ENCODE measurements around the gene STOML1. TPM values are rescaled to one million over a fixed set of nuclear protein-coding genes. Genes with fewer than 3 reads are reported as not detected.

STOML1 gene
- total RNA-seq, 1 experiment from 2014 or later, result 5.0 TPM

- no peak for TF ChIP-seq EZH2 (IDR thresholded peaks at IDR 0.05)
- no peak for TF ChIP-seq REST (IDR thresholded peaks at IDR 0.05; ENCODE audit: low read depth)
- TF ChIP-seq RAD21 (IDR thresholded peaks at IDR 0.05; ENCODE audit: low read depth), result no peak
- TF ChIP-seq TCF7L2 (IDR thresholded peaks at IDR 0.05; ENCODE audit: borderline replicate concordance, extremely low read depth, insufficient read depth, insufficient read length), result no peak
Measured at GRCh38 chr15:73957785-73958184, 34.3 kb downstream of the STOML1 start (continued).

- TSS peak; percentile 68 for BruUV-seq (replicated peaks)
- H3K27ac ChIP-seq (ENCODE audit: low read depth, low read length), result peak overlapping the region; percentile 2; the same call in 1 of the 2 replicates
- intact Hi-C loops (cut with micrococcal nuclease), result no loop called here
Measured at GRCh38 chr15:73957276-73957675, 34.8 kb downstream of the STOML1 start.

More at GRCh38 chr15:73957276-73957675, 34.8 kb downstream of the STOML1 start:
- no peaks in the 10 kb centered on the region for H3K9me2 ChIP-seq (ENCODE audit: insufficient read depth)
- ChIA-PET CTCF (interaction anchor here (0.8 to 2.2 kb wide), 5 partner anchors 8 to 37 kb away, joined by 3 to 13 read pairs (median 4); partner anchors contain the start of gene PML), POLR2A (interaction anchor here (0.5 kb wide), 1 partner anchor 29 kb away, joined by 3 read pairs; no protein-coding TSS in a partner anchor), RAD21 (ENCODE audit: low non-redundant PET in 1 of 2, low total read pairs in 2 of 2, uncharacterized antibody in 2 of 2, unreplicated experiment in 2 of 2) (interaction anchor here in 1 of 2 experiments (0.6 kb wide), 1 partner anchor 16 kb away, joined by 4 read pairs; no protein-coding TSS in a partner anchor)
- peak; percentile 69; the same call in 1 of the 2 replicates for TF ChIP-seq MAX (IDR thresholded peaks at IDR 0.05)
- TF ChIP-seq CEBPB (IDR thresholded peaks at IDR 0.05; ENCODE audit: low read depth), result no peak
- H3K4me3 ChIP-seq (replicated peaks in 1 of 2; ENCODE audit: low read depth in 1 of 2, low read length in 2 of 2), result peak overlapping the region; percentile 31 to 47; a peak in 3 of 4 replicates
- H3K4me1 ChIP-seq (ENCODE audit: control insufficient read depth in 1 of 2, insufficient read depth in 2 of 2, low read length in 2 of 2), result peaks cover 16 to 30% of the 10 kb centered on the region in 2 experiments
- H3K36me3 ChIP-seq (ENCODE audit: control insufficient read depth in 1 of 2, insufficient read depth in 2 of 2, low read length in 2 of 2), result no peaks in the 10 kb centered on the region
- H2AFZ ChIP-seq (ENCODE audit: low read depth, low read length, poor library complexity, severe bottlenecking), result peak overlapping the region; percentile 84
- no peak overlapping the region; the same call in 1 of the 2 replicates for H3K9ac ChIP-seq (ENCODE audit: low read length)
- peak overlapping the region; percentile 82 for H3K4me2 ChIP-seq (ENCODE audit: low read length)
- no peaks in the 10 kb centered on the region for H3K27me3 ChIP-seq (ENCODE audit: insufficient read depth, low read length)
- ATAC-seq (peak; percentile 55), DNase-seq (ENCODE audit: low read depth, low spot score) (no peak)
- no peaks in the 10 kb centered on the region for H3K79me2 ChIP-seq (ENCODE audit: insufficient read depth, low read length)
- H3K9me3 ChIP-seq (ENCODE audit: control insufficient read depth in 1 of 2, insufficient read depth in 1 of 2, low read depth in 1 of 2, low read length in 2 of 2), result no peaks in the 10 kb centered on the region
- no peaks in the 10 kb centered on the region for H4K20me1 ChIP-seq (ENCODE audit: insufficient read depth)

All from HCT116 (cell line).